Measurements from ENCODE around the gene RYR3.

RYR3 gene

DNA sequence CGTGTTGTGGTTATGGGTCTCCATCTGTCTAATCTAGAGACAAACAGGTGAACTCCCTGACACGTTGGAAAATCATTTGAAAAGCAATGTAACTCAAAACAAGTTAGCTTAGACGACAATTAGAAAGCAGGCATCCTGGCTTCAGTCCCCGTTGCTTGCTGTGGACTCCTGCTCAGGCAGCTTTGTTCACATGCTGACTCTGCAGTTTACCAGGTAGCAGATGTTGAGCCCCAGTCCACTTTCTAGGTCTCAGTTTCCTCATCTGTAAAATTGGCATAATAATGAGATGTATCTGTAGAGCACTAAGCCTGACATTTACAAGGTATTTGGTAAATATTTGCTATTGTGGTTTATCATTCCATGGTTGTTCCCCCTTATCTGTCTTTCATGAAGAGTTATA is 330.3 kb downstream of the RYR3 start:
- no peaks in the 10 kb centered on the region for H3K36me3 ChIP-seq (ENCODE audit: control insufficient read depth, low read length)
- no peaks in the 10 kb centered on the region for H4K20me1 ChIP-seq (ENCODE audit: control insufficient read depth, insufficient read depth, low read depth, low read length)
- no peaks in the 10 kb centered on the region for H3K9me3 ChIP-seq (ENCODE audit: control insufficient read depth, insufficient read depth, low read length)
- no peaks in the 10 kb centered on the region for H3K79me2 ChIP-seq (ENCODE audit: control insufficient read depth, low read length)
- TF ChIP-seq, protein P1, sequence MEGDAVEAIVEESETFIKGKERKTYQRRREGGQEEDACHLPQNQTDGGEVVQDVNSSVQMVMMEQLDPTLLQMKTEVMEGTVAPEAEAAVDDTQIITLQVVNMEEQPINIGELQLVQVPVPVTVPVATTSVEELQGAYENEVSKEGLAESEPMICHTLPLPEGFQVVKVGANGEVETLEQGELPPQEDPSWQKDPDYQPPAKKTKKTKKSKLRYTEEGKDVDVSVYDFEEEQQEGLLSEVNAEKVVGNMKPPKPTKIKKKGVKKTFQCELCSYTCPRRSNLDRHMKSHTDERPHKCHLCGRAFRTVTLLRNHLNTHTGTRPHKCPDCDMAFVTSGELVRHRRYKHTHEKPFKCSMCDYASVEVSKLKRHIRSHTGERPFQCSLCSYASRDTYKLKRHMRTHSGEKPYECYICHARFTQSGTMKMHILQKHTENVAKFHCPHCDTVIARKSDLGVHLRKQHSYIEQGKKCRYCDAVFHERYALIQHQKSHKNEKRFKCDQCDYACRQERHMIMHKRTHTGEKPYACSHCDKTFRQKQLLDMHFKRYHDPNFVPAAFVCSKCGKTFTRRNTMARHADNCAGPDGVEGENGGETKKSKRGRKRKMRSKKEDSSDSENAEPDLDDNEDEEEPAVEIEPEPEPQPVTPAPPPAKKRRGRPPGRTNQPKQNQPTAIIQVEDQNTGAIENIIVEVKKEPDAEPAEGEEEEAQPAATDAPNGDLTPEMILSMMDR (IDR thresholded peaks at IDR 0.05; ENCODE audit: low read depth, low read length, poor library complexity, severe bottlenecking), result no peak
- no peak for TF ChIP-seq EZH2phosphoT487 (IDR thresholded peaks at IDR 0.05; ENCODE audit: borderline replicate concordance, low read length)
- no peaks in the 10 kb centered on the region for H3K9me2 ChIP-seq (replicated peaks; ENCODE audit: control insufficient read depth, low read length)
- H3K27ac ChIP-seq (ENCODE audit: low read depth, low read length), result no peak overlapping the region
- H3K4me1 ChIP-seq (ENCODE audit: control insufficient read depth, low read length), result peaks cover 5% of the 10 kb centered on the region; the same call in 1 of the 2 replicates
- no peak overlapping the region for H3K4me2 ChIP-seq (ENCODE audit: low read length)
- no peak overlapping the region for H3K4me3 ChIP-seq (ENCODE audit: low read length)
- peaks cover 14% of the 10 kb centered on the region for H3K27me3 ChIP-seq (ENCODE audit: control insufficient read depth, low read length)
- no peaks in the 10 kb centered on the region for H3F3A ChIP-seq (ENCODE audit: control insufficient read depth, insufficient read depth)

DNA sequence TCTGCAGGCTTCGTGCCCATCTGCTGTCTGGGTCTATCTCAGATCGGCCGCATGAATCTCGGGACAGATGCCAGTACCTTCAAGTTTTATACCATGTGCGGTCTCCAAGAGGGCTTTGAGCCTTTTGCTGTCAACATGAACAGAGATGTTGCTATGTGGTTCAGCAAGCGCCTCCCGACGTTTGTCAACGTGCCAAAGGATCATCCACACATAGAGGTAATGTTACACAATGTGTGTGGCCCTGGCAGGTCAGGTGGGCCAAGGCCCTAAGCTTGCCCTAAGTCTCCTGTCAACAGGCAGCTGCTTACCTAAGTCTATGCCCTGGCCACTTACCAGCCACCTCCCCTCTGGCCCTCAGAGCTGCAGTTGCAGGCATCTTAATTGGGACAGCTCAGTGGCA is 333.5 kb downstream of the RYR3 start:
- Histone ChIP-seq H3K27ac (ENCODE audit: low read depth, low read length) (no peak overlapping the region), H3K4me2 (ENCODE audit: low read length) (no peak overlapping the region), H3F3A (ENCODE audit: control insufficient read depth, insufficient read depth) (no peaks in the 10 kb centered on the region), H3K79me2 (ENCODE audit: control insufficient read depth, low read length) (no peaks in the 10 kb centered on the region), H3K4me3 (ENCODE audit: low read length) (no peak overlapping the region), H3K9me2 (replicated peaks; ENCODE audit: control insufficient read depth, low read length) (no peaks in the 10 kb centered on the region), H3K36me3 (ENCODE audit: control insufficient read depth, low read length) (no peaks in the 10 kb centered on the region), H3K9me3 (ENCODE audit: control insufficient read depth, insufficient read depth, low read length) (no peaks in the 10 kb centered on the region), H3K27me3 (ENCODE audit: control insufficient read depth, low read length) (peaks cover 17% of the 10 kb centered on the region), H3K4me1 (ENCODE audit: control insufficient read depth, low read length) (no peaks in the 10 kb centered on the region), H4K20me1 (ENCODE audit: control insufficient read depth, insufficient read depth, low read depth, low read length) (no peaks in the 10 kb centered on the region)
- TF ChIP-seq, protein P1 (IDR thresholded peaks at IDR 0.05; ENCODE audit: low read depth, low read length, poor library complexity, severe bottlenecking), result no peak
- no peak for TF ChIP-seq EZH2phosphoT487 (IDR thresholded peaks at IDR 0.05; ENCODE audit: borderline replicate concordance, low read length)

DNA sequence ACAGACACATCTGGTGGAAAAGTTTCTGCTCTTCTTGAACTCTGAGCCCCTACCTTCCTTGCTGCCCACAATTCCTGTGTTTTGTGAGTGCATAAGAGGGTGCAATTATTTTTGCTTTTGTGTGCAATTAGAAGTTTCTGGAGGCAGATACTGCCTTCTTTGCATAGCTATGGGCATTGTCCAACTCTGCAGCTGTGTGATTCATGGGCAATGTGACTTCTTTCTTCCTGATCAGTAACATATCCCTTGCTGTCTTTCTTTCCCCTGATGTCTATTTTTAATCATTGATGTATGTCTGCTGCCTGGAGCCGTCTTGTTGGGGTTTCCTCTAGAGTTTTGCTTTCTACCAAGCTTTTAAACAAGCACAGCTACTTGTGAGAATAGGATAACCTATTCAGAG is 336.0 kb downstream of the RYR3 start:
- Histone ChIP-seq H3K9me3 (ENCODE audit: control insufficient read depth, insufficient read depth, low read length) (no peaks in the 10 kb centered on the region), H3F3A (ENCODE audit: control insufficient read depth, insufficient read depth) (no peaks in the 10 kb centered on the region), H3K36me3 (ENCODE audit: control insufficient read depth, low read length) (no peaks in the 10 kb centered on the region), H3K9me2 (replicated peaks; ENCODE audit: control insufficient read depth, low read length) (no peaks in the 10 kb centered on the region), H3K27ac (ENCODE audit: low read depth, low read length) (no peak overlapping the region), H3K27me3 (ENCODE audit: control insufficient read depth, low read length) (peaks cover 3% of the 10 kb centered on the region; the same call in 1 of the 2 replicates), H3K4me1 (ENCODE audit: control insufficient read depth, low read length) (no peaks in the 10 kb centered on the region), H4K20me1 (ENCODE audit: control insufficient read depth, insufficient read depth, low read depth, low read length) (no peaks in the 10 kb centered on the region), H3K4me2 (ENCODE audit: low read length) (no peak overlapping the region), H3K4me3 (ENCODE audit: low read length) (no peak overlapping the region), H3K79me2 (ENCODE audit: control insufficient read depth, low read length) (no peaks in the 10 kb centered on the region)
- TF ChIP-seq, protein P1 (IDR thresholded peaks at IDR 0.05; ENCODE audit: low read depth, low read length, poor library complexity, severe bottlenecking), result no peak
- TF ChIP-seq EZH2phosphoT487 (IDR thresholded peaks at IDR 0.05; ENCODE audit: borderline replicate concordance, low read length), result no peak

Measured in DOHH2 (cell line).